ENCODE data around the gene ATF1. TPM values are rescaled to one million over a fixed set of nuclear protein-coding genes. Genes with fewer than 3 reads are reported as not detected.

Gene ATF1
- polyA plus RNA-seq, 1 of the 3 experiments (the other 2 are of a cell fraction): 34.2 TPM

GRCh38 chr12:50745861-50746260 is 18.0 kb upstream of the ATF1 start (continued):
- TF ChIP-seq IRF3 (IDR thresholded peaks at IDR 0.05; ENCODE audit: low read depth, low read length): no peak
- TF ChIP-seq MAX (IDR thresholded peaks at IDR 0.05; ENCODE audit: low read depth): no peak
- TF ChIP-seq CTCF (IDR thresholded peaks at IDR 0.05): no peak
- TF ChIP-seq ELF1 (IDR thresholded peaks at IDR 0.05): no peak
- TF ChIP-seq MEF2A (IDR thresholded peaks at IDR 0.05; ENCODE audit: borderline replicate concordance, low read depth): no peak
- TF ChIP-seq REST (IDR thresholded peaks at IDR 0.05; ENCODE audit: low read depth, low read length): no peak
- no peak for TF ChIP-seq JUND (IDR thresholded peaks at IDR 0.05)

GRCh38 chr12:50746431-50746830 is 17.5 kb upstream of the ATF1 start:
- TF ChIP-seq SIN3A (IDR thresholded peaks at IDR 0.05; ENCODE audit: borderline replicate concordance, low read depth, low read length): no peak
- TF ChIP-seq RFX5 (IDR thresholded peaks at IDR 0.05; ENCODE audit: low read length): no peak
- TF ChIP-seq NRF1 (IDR thresholded peaks at IDR 0.05; ENCODE audit: low read depth, low read length): no peak
- TF ChIP-seq RXRA (IDR thresholded peaks at IDR 0.05; ENCODE audit: borderline replicate concordance, low read depth): no peak
- TF ChIP-seq EP300 (IDR thresholded peaks at IDR 0.05; ENCODE audit: borderline replicate concordance in 1 of 2, low read depth in 1 of 2, low read length in 1 of 2): no peak
- no peak for TF ChIP-seq YY1 (IDR thresholded peaks at IDR 0.05; ENCODE audit: low read depth)
- TF ChIP-seq PBX3 (IDR thresholded peaks at IDR 0.05): no peak
- no peak for TF ChIP-seq CHD2 (IDR thresholded peaks at IDR 0.05; ENCODE audit: low read length, partially characterized antibody)
- TF ChIP-seq FOXJ3 (CRISPR knock-in tag; IDR thresholded peaks at IDR 0.05): no peak
- no peak for TF ChIP-seq ELF1 (IDR thresholded peaks at IDR 0.05)
- H3K79me2 ChIP-seq (ENCODE audit: insufficient read depth): no peaks in the 10 kb centered on the region
- POLR2A ChIA-PET: no interaction called here
- 99% methylated on average over 3 of the region's 3 CpGs for WGBS (ENCODE audit: low lambda C conversion rate)
- H3F3A ChIP-seq (replicated peaks; ENCODE audit: insufficient read depth): peaks cover 4% of the 10 kb centered on the region
- DNase-seq: no peak
- H3K4me1 ChIP-seq (ENCODE audit: control insufficient read depth in 1 of 2, insufficient read depth in 2 of 2, low read depth in 1 of 2, low read length in 1 of 2): no peaks in the 10 kb centered on the region
- no peaks in the 10 kb centered on the region for H3K9me2 ChIP-seq
- H3K9ac ChIP-seq: no peak overlapping the region
- H3K27me3 ChIP-seq (ENCODE audit: insufficient read depth): no peaks in the 10 kb centered on the region
- no peaks in the 10 kb centered on the region for H4K20me1 ChIP-seq (ENCODE audit: insufficient read depth)
- H3K36me3 ChIP-seq (replicated peaks in 1 of 2; ENCODE audit: control insufficient read depth in 1 of 2, insufficient read depth in 2 of 2, low read length in 1 of 2): peaks cover 38 to 40% of the 10 kb centered on the region in 2 experiments
- CTCF ChIA-PET: interaction anchor here (1.3 kb wide), 1 partner anchor 11 kb away, joined by 4 read pairs; no protein-coding TSS in a partner anchor
- H3K27ac ChIP-seq (ENCODE audit: low read depth in 2 of 2, low read length in 1 of 2): no peak overlapping the region
- no peaks in the 10 kb centered on the region for H3K9me3 ChIP-seq
- no peak overlapping the region for H2AFZ ChIP-seq (ENCODE audit: low read depth)
- H3K4me3 ChIP-seq (ENCODE audit: low read depth in 2 of 2, low read length in 1 of 2): no peak overlapping the region
- H3K4me2 ChIP-seq: no peak overlapping the region
